Activated T-cell treated with anti-CD3 and anti-CD28 coated beads, Interleukin-2, amount 50 U/mL, for 4 hours (primary cell): ENCODE measurements around the gene FBXO22. TPM values are rescaled to one million over a fixed set of nuclear protein-coding genes. Genes with fewer than 3 reads are reported as not detected.
"Not testable (repeated sequence)": the region's sequence is repeated elsewhere in the genome, so short reads cannot be mapped to it uniquely, and the experiment has no call there.

Experiments used
- ATAC-seq, 2 donors: fragments of 200-7000 bp; cut with Tn5 transposase; one replicate each; pipeline ENCODE4 v1.10.0; 2021
- DNase-seq: peaks from one replicate; pipeline ENCODE4 v3.0.0-alpha.2; 2020
- H3K27me3 Mint-ChIP-seq: one replicate; pipeline ENCODE4 v1.8.0; 2021; ENCODE audit warnings: low read depth, mixed read lengths
- H3K36me3 Mint-ChIP-seq: one replicate; pipeline ENCODE4 v1.8.0; 2022; ENCODE audit warnings: mixed read lengths; ENCODE audit not compliant: insufficient read depth
- H3K4me1 Mint-ChIP-seq: one replicate; pipeline ENCODE4 v1.8.0; 2021; ENCODE audit warnings: low read depth, mixed read lengths
- H3K4me3 Mint-ChIP-seq: one replicate; pipeline ENCODE4 v1.8.0; 2021; ENCODE audit warnings: mild to moderate bottlenecking, moderate library complexity, mixed read lengths
- H3K9me3 Mint-ChIP-seq: one replicate; pipeline ENCODE4 v1.8.0; 2021; ENCODE audit warnings: mixed read lengths
- total RNA-seq, 3 donors: library from RNA; stranded (reverse); gene quantifications; one replicate each; pipeline ENCODE4 v1.2.1, GENCODE V29; 2021

Gene FBXO22
- total RNA-seq, 3 donors from 2014 or later = 30.1 to 36.2 (median 35.7) TPM

- DNase-seq = no peak
- Mint-ChIP-seq H3K36me3 (peaks cover 52% of the 10 kb centered on the region), H3K4me1 (peaks cover 25% of the 10 kb centered on the region)
Measured at GRCh38 chr15:75928680-75929608, 25.3 kb downstream of the FBXO22 start.

GRCh38 chr15:75929799-75930565, 26.3 kb downstream of the FBXO22 start:
- H3K4me3 Mint-ChIP-seq = no peak overlapping the region
- DNase-seq (no peak), ATAC-seq (no peak)
- no peaks in the 10 kb centered on the region for H3K9me3 Mint-ChIP-seq
- no peaks in the 10 kb centered on the region for H3K27me3 Mint-ChIP-seq
- H3K36me3 Mint-ChIP-seq = peaks cover 51% of the 10 kb centered on the region
- H3K4me1 Mint-ChIP-seq = peaks cover 21% of the 10 kb centered on the region

More at GRCh38 chr15:75928680-75929608, 25.3 kb downstream of the FBXO22 start:
- H3K4me3 Mint-ChIP-seq = no peak overlapping the region
- no peak for ATAC-seq
- H3K9me3 Mint-ChIP-seq = no peaks in the 10 kb centered on the region
- no peaks in the 10 kb centered on the region for H3K27me3 Mint-ChIP-seq

GRCh38 chr15:75930866-75931265, 27.2 kb downstream of the FBXO22 start:
- peaks cover 17% of the 10 kb centered on the region for H3K4me1 Mint-ChIP-seq
- H3K9me3 Mint-ChIP-seq = no peaks in the 10 kb centered on the region
- no peak for DNase-seq
- peaks cover 48% of the 10 kb centered on the region for H3K36me3 Mint-ChIP-seq
- H3K4me3 Mint-ChIP-seq = no peak overlapping the region
- H3K27me3 Mint-ChIP-seq = no peaks in the 10 kb centered on the region
- no peak for ATAC-seq

GRCh38 chr15:75942464-75942863, 38.8 kb downstream of the FBXO22 start:
- Mint-ChIP-seq H3K4me1 (no peaks in the 10 kb centered on the region), H3K9me3 (peaks cover 7% of the 10 kb centered on the region), H3K4me3 (no peak overlapping the region), H3K36me3 (peaks cover 17% of the 10 kb centered on the region), H3K27me3 (peaks cover 14% of the 10 kb centered on the region)
- ATAC-seq (no peak), DNase-seq (no peak)

- H3K9me3 Mint-ChIP-seq = peaks cover 5% of the 10 kb centered on the region
- peaks cover 18% of the 10 kb centered on the region for H3K27me3 Mint-ChIP-seq
- no peaks in the 10 kb centered on the region for H3K4me1 Mint-ChIP-seq
- H3K36me3 Mint-ChIP-seq = peaks cover 9% of the 10 kb centered on the region
- no peak for ATAC-seq
- no peak overlapping the region for H3K4me3 Mint-ChIP-seq
- DNase-seq = no peak
Measured at GRCh38 chr15:75943246-75943645, 39.6 kb downstream of the FBXO22 start.

GRCh38 chr15:75943713-75944215, 40.1 kb downstream of the FBXO22 start:
- Mint-ChIP-seq H3K27me3 (peaks cover 19% of the 10 kb centered on the region), H3K4me3 (no peak overlapping the region), H3K4me1 (no peaks in the 10 kb centered on the region), H3K36me3 (peaks cover 4% of the 10 kb centered on the region), H3K9me3 (no peaks in the 10 kb centered on the region)
- DNase-seq (no peak), ATAC-seq (no peak)

GRCh38 chr15:75945953-75946352, 42.3 kb downstream of the FBXO22 start:
- peaks cover 34% of the 10 kb centered on the region for H3K27me3 Mint-ChIP-seq
- no peaks in the 10 kb centered on the region for H3K4me1 Mint-ChIP-seq
- no peaks in the 10 kb centered on the region for H3K36me3 Mint-ChIP-seq
- DNase-seq = no peak
- H3K4me3 Mint-ChIP-seq = no peak overlapping the region
- no peaks in the 10 kb centered on the region for H3K9me3 Mint-ChIP-seq
- ATAC-seq = no peak

GRCh38 chr15:75947092-75947491, 43.4 kb downstream of the FBXO22 start:
- Mint-ChIP-seq H3K9me3 (no peaks in the 10 kb centered on the region), H3K4me1 (no peaks in the 10 kb centered on the region), H3K4me3 (no peak overlapping the region), H3K36me3 (no peaks in the 10 kb centered on the region), H3K27me3 (peaks cover 40% of the 10 kb centered on the region)
- DNase-seq (no peak), ATAC-seq (no peak)

GRCh38 chr15:75948761-75949296, 45.2 kb downstream of the FBXO22 start:
- peaks cover 2% of the 10 kb centered on the region for H3K4me1 Mint-ChIP-seq
- ATAC-seq = no peak
- peaks cover 44% of the 10 kb centered on the region for H3K27me3 Mint-ChIP-seq
- no peaks in the 10 kb centered on the region for H3K36me3 Mint-ChIP-seq
- no peak for DNase-seq
- H3K4me3 Mint-ChIP-seq = no peak overlapping the region
- no peaks in the 10 kb centered on the region for H3K9me3 Mint-ChIP-seq

- no peaks in the 10 kb centered on the region for H3K9me3 Mint-ChIP-seq
- peaks cover 50% of the 10 kb centered on the region for H3K27me3 Mint-ChIP-seq
- H3K4me1 Mint-ChIP-seq = peaks cover 2% of the 10 kb centered on the region
- no peak overlapping the region for H3K4me3 Mint-ChIP-seq
- DNase-seq = no peak
- no peaks in the 10 kb centered on the region for H3K36me3 Mint-ChIP-seq
- ATAC-seq = no peak
Measured at GRCh38 chr15:75952525-75952924, 48.8 kb downstream of the FBXO22 start.

- Mint-ChIP-seq H3K9me3 (no peaks in the 10 kb centered on the region), H3K27me3 (peaks cover 33% of the 10 kb centered on the region), H3K36me3 (no peaks in the 10 kb centered on the region), H3K4me1 (peaks cover 2% of the 10 kb centered on the region), H3K4me3 (no peak overlapping the region)
- no peak for ATAC-seq
- DNase-seq = no peak
Measured at GRCh38 chr15:75955720-75956119, 52.0 kb downstream of the FBXO22 start.

- H3K27me3 Mint-ChIP-seq = peaks cover 9% of the 10 kb centered on the region
- no peak for ATAC-seq
Measured at GRCh38 chr15:75961331-75961730, 57.7 kb downstream of the FBXO22 start.

GRCh38 chr15:75966073-75966472, 62.4 kb downstream of the FBXO22 start:
- Mint-ChIP-seq H3K4me3 (no peak overlapping the region), H3K36me3 (no peaks in the 10 kb centered on the region), H3K27me3 (peaks cover 5% of the 10 kb centered on the region), H3K9me3 (no peaks in the 10 kb centered on the region), H3K4me1 (no peaks in the 10 kb centered on the region)
- no peak for ATAC-seq
- DNase-seq = no peak

More at GRCh38 chr15:75961331-75961730, 57.7 kb downstream of the FBXO22 start:
- H3K36me3 Mint-ChIP-seq = no peaks in the 10 kb centered on the region
- H3K9me3 Mint-ChIP-seq = no peaks in the 10 kb centered on the region
- DNase-seq = no peak
- H3K4me1 Mint-ChIP-seq = no peaks in the 10 kb centered on the region
- H3K4me3 Mint-ChIP-seq = no peak overlapping the region

GRCh38 chr15:75976766-75977165, 73.1 kb downstream of the FBXO22 start:
- H3K36me3 Mint-ChIP-seq, H3K4me1 Mint-ChIP-seq, DNase-seq, H3K4me3 Mint-ChIP-seq, ATAC-seq, H3K9me3 Mint-ChIP-seq: not testable (repeated sequence)
- H3K27me3 Mint-ChIP-seq = peaks cover 46% of the 10 kb centered on the region
